WTC11 (cell line): ENCODE results near the gene RABL3.

Source experiments
- E2F4 ChIP-seq: sonication (generic); formaldehyde crosslinking; IDR thresholded peaks from 2 replicates; pipeline ENCODE4 v1.8.1; 2022; ENCODE audit warnings: low read depth, mild to moderate bottlenecking, moderate library complexity, missing genetic modification reagents, borderline replicate concordance
- ETV6 ChIP-seq: sonication (generic); formaldehyde crosslinking; IDR thresholded peaks from 2 replicates; pipeline ENCODE4 v1.8.1; 2022; ENCODE audit warnings: mild to moderate bottlenecking, missing genetic modification reagents
- JUN ChIP-seq: sonication (generic); formaldehyde crosslinking; IDR thresholded peaks from 2 replicates; pipeline ENCODE4 v1.8.0; 2023; ENCODE audit warnings: mild to moderate bottlenecking, missing genetic modification reagents
- SMAD3 ChIP-seq: sonication (generic); formaldehyde crosslinking; IDR thresholded peaks from 2 replicates; pipeline ENCODE4 v1.8.0; 2022; ENCODE audit warnings: missing genetic modification reagents, mild to moderate bottlenecking, borderline replicate concordance
- SP1 ChIP-seq: sonication (generic); formaldehyde crosslinking; conservative IDR thresholded peaks from 2 replicates; pipeline ENCODE4 v1.8.1; 2022; ENCODE audit warnings: missing genetic modification reagents
- TEAD1 ChIP-seq: sonication (generic); formaldehyde crosslinking; IDR thresholded peaks from 2 replicates; pipeline ENCODE4 v1.8.0; 2022; ENCODE audit warnings: mild to moderate bottlenecking, missing genetic modification reagents
- USF1 ChIP-seq: sonication (generic); formaldehyde crosslinking; IDR thresholded peaks from 2 replicates; pipeline ENCODE4 v1.8.0; 2022; ENCODE audit warnings: mild to moderate bottlenecking, missing genetic modification reagents
- ZBTB21 ChIP-seq: sonication (generic); formaldehyde crosslinking; IDR thresholded peaks from 2 replicates; pipeline ENCODE4 v1.8.1; 2023; ENCODE audit warnings: mild to moderate bottlenecking, missing genetic modification reagents, borderline replicate concordance
- TF ChIP-seq, protein P1 (sequence below): fragments of 200-600 bp; IDR thresholded peaks from 2 replicates; pipeline ENCODE4 v1.8.0; 2022; ENCODE audit warnings: antibody characterized with exemption

DNA sequence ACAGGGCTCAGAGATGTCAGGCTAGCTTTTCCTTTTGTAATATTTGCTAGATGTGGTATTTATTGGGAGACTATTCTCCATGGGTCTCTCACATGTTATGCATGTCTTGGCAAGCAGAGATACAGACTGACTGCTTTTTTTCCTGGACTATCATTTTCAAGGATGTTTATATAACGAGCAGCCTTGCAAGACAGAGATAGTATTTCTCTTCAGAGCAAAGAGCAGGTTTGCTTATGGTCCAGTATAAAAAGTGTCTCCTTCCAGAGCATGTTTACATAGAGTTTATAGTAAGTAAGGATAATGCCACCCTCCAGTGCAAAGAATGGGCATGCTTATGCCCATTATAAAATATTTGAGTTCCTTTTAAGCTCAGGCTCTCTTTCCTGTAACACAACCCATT lies 24.8 kb upstream of the RABL3 start:
- TF ChIP-seq TEAD1 (CRISPR knock-in tag) (no peak), ZBTB21 (CRISPR knock-in tag) (no peak), E2F4 (no peak), SMAD3 (CRISPR knock-in tag) (no peak), JUN (CRISPR knock-in tag) (no peak), SP1 (no peak), USF1 (CRISPR knock-in tag) (no peak), ETV6 (CRISPR knock-in tag) (no peak)
- TF ChIP-seq, protein P1, sequence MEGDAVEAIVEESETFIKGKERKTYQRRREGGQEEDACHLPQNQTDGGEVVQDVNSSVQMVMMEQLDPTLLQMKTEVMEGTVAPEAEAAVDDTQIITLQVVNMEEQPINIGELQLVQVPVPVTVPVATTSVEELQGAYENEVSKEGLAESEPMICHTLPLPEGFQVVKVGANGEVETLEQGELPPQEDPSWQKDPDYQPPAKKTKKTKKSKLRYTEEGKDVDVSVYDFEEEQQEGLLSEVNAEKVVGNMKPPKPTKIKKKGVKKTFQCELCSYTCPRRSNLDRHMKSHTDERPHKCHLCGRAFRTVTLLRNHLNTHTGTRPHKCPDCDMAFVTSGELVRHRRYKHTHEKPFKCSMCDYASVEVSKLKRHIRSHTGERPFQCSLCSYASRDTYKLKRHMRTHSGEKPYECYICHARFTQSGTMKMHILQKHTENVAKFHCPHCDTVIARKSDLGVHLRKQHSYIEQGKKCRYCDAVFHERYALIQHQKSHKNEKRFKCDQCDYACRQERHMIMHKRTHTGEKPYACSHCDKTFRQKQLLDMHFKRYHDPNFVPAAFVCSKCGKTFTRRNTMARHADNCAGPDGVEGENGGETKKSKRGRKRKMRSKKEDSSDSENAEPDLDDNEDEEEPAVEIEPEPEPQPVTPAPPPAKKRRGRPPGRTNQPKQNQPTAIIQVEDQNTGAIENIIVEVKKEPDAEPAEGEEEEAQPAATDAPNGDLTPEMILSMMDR = no peak
